MCF 10A (cell line): ENCODE results near the gene LENEP. TPM values are rescaled to one million over a fixed set of nuclear protein-coding genes. Genes with fewer than 3 reads are reported as not detected.

Experiments used
- BruUV-seq: library from RNA; stranded (reverse); fragments of 400-500 nt; replicated peaks from 2 replicates; lab custom pipeline; 2021; lab: Mats Ljungman, UMichigan
- CTCF ChIA-PET: fragments of 300-600 bp; sonication (Branson Sonifier 250); formaldehyde crosslinking; extraction: SDS; loops from one replicate; lab custom pipeline; 2021; ENCODE audit warnings: antibody characterized with exemption, inconsistent platforms; lab: Yijun Ruan, JAX
- POLR2A ChIA-PET: fragments of 300-600, 350-650 bp; sonication (Branson Sonifier 250); formaldehyde crosslinking; extraction: SDS; loops from one replicate; lab custom pipeline; 2020; ENCODE audit warnings: antibody characterized with exemption, inconsistent platforms; lab: Yijun Ruan, JAX
- DNase-seq: peaks from one replicate; pipeline ENCODE4 v3.0.0-alpha.2; 2018; ENCODE audit not compliant: unreplicated experiment
- H3K27ac Mint-ChIP-seq: one replicate; pipeline ENCODE4 v1.8.0; 2022; ENCODE audit warnings: mild to moderate bottlenecking, low read depth, mixed read lengths; ENCODE audit not compliant: unreplicated experiment
- H3K27me3 Mint-ChIP-seq: one replicate; pipeline ENCODE4 v1.8.0; 2022; ENCODE audit warnings: mixed read lengths; ENCODE audit not compliant: insufficient read depth, unreplicated experiment
- H3K36me3 Mint-ChIP-seq: one replicate; pipeline ENCODE4 v1.8.0; 2022; ENCODE audit warnings: mild to moderate bottlenecking, moderate library complexity, mixed read lengths; ENCODE audit not compliant: insufficient read depth, unreplicated experiment
- H3K4me1 Mint-ChIP-seq: one replicate; pipeline ENCODE4 v1.8.0; 2022; ENCODE audit warnings: mixed read lengths; ENCODE audit not compliant: insufficient read depth, unreplicated experiment
- H3K4me3 Mint-ChIP-seq: one replicate; pipeline ENCODE4 v1.8.0; 2022; ENCODE audit warnings: mild to moderate bottlenecking, moderate library complexity, mixed read lengths; ENCODE audit not compliant: unreplicated experiment
- H3K9me3 Mint-ChIP-seq: one replicate; pipeline ENCODE4 v1.8.0; 2022; ENCODE audit warnings: mixed read lengths; ENCODE audit not compliant: unreplicated experiment
- intact Hi-C: fragments of 100-400 bp; cut with micrococcal nuclease; formaldehyde crosslinking; loops from 2 replicates; pipeline ENCODE4 v1.14.1; 2022
- total RNA-seq: library from RNA; stranded (reverse); gene quantifications from 2 replicates; pipeline ENCODE4 v1.2.3, GENCODE V29; 2022
- TF ChIP-seq, protein P1 (sequence below): fragments of 200-600 bp; IDR thresholded peaks from one replicate; pipeline ENCODE4 v1.8.0; 2022; ENCODE audit warnings: antibody characterized with exemption, mild to moderate bottlenecking; ENCODE audit not compliant: unreplicated experiment

LENEP gene
- total RNA-seq, 1 experiment from 2014 or later: not detected

- CTCF ChIA-PET: interaction anchor here (0.6 to 14.4 kb wide), 3 partner anchors 37 to 76 kb away, joined by 3 to 390 read pairs (median 3); partner anchors contain the start of genes ADAM15 and SHC1
- peak overlapping the region; percentile 84 for H3K4me3 Mint-ChIP-seq
- peaks cover 77% of the 10 kb centered on the region for H3K4me1 Mint-ChIP-seq
- H3K36me3 Mint-ChIP-seq: peaks cover 61% of the 10 kb centered on the region
- POLR2A ChIA-PET: interaction anchor here (0.6 to 14.0 kb wide), 6 partner anchors 6 to 592 kb away, joined by 3 to 312 read pairs (median 12); partner anchors contain the start of genes CKS1B, SHC1 and ZBTB7B
- no TSS peak for BruUV-seq
- H3K27me3 Mint-ChIP-seq: no peaks in the 10 kb centered on the region
- no peak for DNase-seq
- H3K9me3 Mint-ChIP-seq: no peaks in the 10 kb centered on the region
- intact Hi-C loops: no loop called here
- peak overlapping the region; percentile 87 for H3K27ac Mint-ChIP-seq
- TF ChIP-seq, protein P1, sequence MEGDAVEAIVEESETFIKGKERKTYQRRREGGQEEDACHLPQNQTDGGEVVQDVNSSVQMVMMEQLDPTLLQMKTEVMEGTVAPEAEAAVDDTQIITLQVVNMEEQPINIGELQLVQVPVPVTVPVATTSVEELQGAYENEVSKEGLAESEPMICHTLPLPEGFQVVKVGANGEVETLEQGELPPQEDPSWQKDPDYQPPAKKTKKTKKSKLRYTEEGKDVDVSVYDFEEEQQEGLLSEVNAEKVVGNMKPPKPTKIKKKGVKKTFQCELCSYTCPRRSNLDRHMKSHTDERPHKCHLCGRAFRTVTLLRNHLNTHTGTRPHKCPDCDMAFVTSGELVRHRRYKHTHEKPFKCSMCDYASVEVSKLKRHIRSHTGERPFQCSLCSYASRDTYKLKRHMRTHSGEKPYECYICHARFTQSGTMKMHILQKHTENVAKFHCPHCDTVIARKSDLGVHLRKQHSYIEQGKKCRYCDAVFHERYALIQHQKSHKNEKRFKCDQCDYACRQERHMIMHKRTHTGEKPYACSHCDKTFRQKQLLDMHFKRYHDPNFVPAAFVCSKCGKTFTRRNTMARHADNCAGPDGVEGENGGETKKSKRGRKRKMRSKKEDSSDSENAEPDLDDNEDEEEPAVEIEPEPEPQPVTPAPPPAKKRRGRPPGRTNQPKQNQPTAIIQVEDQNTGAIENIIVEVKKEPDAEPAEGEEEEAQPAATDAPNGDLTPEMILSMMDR: no peak
Measured at GRCh38 chr1:155010211-155010918, 17.0 kb downstream of the LENEP start.

- TF ChIP-seq, protein P1: no peak
- no peak for DNase-seq
- Mint-ChIP-seq H3K27me3 (no peaks in the 10 kb centered on the region), H3K27ac (peak overlapping the region; percentile 12), H3K36me3 (peaks cover 63% of the 10 kb centered on the region), H3K4me1 (peaks cover 76% of the 10 kb centered on the region), H3K4me3 (peak overlapping the region; percentile 84), H3K9me3 (no peaks in the 10 kb centered on the region)
- CTCF ChIA-PET: interaction anchor here (0.6 to 14.4 kb wide), 2 partner anchors 36 to 118 kb away, joined by 3 to 390 read pairs; partner anchors contain the start of gene ADAM15
- POLR2A ChIA-PET: interaction anchor here (0.6 to 14.0 kb wide), 6 partner anchors 7 to 49 kb away, joined by 3 to 312 read pairs (median 24); partner anchors contain the start of genes CKS1B, FLAD1, SHC1 and ZBTB7B
- intact Hi-C loops: no loop called here
- BruUV-seq: no TSS peak
Measured at GRCh38 chr1:155011004-155011416, 17.6 kb downstream of the LENEP start.

DNA sequence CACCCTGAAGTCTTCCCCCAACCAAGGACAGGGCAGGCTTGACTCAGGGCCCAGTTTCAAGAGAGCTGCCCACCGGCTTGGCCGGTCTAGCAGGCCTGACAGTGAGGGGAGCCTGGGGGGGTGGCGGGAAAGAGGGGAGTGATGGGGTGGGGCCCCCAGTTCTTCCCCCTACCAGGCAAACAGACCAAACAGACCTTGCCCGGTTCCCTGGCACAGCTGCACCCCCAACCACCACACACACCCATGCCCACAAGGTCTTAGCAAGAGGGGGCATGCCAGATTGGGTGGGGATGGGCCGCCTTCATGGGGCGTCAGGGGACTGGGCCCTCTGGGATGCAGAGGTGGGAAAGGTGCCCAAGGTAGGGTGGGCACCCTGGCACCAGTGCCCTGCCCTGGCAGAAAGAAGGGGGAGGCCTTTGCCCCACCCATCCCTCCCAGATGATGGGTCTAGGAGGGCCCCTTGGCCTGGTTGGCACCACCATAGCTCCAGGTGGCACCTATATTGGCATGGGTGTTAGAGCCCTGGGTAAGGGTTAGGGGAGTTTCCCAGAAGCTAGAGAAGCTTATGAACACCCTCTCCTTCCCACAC is 18.1 kb downstream of the LENEP start:
- Mint-ChIP-seq H3K27me3 (no peaks in the 10 kb centered on the region), H3K4me3 (peak overlapping the region; percentile 84), H3K27ac (peak overlapping the region; percentile 86), H3K4me1 (peaks cover 76% of the 10 kb centered on the region), H3K36me3 (peaks cover 69% of the 10 kb centered on the region), H3K9me3 (no peaks in the 10 kb centered on the region)
- TF ChIP-seq, protein P1: no peak
- POLR2A ChIA-PET: interaction anchor here (0.5 to 14.0 kb wide), 12 partner anchors 7 to 613 kb away, joined by 3 to 312 read pairs (median 7); partner anchors contain the start of genes ADAM15, CKS1B, FLAD1 and PBXIP1
- BruUV-seq: no TSS peak
- intact Hi-C loops: no loop called here
- no peak for DNase-seq
- CTCF ChIA-PET: interaction anchor here (0.5 to 14.4 kb wide), 6 partner anchors 27 to 863 kb away, joined by 3 to 390 read pairs (median 3); partner anchors contain the start of gene ADAM15
